ENCODE measurements around the gene PTPRM. TPM values are rescaled to one million over a fixed set of nuclear protein-coding genes. Genes with fewer than 3 reads are reported as not detected.

The PTPRM gene
- total and polyA plus RNA-seq, 2 of the 4 experiments (the other 2 are of a cell fraction), result 28.3 to 51.2 TPM

- Histone ChIP-seq H3K23ac (ENCODE audit: low read depth, low read length) (no peak overlapping the region), H4K20me1 (ENCODE audit: insufficient read depth, low read length) (no peaks in the 10 kb centered on the region), H4K8ac (ENCODE audit: low read depth in 2 of 2, low read length in 2 of 2) (no peak overlapping the region), H3K14ac (replicated peaks; ENCODE audit: low read depth, low read length) (no peak overlapping the region), H2BK120ac (ENCODE audit: low read depth, low read length) (no peak overlapping the region), H2BK5ac (ENCODE audit: low read depth, low read length, poor library complexity, severe bottlenecking) (no peak overlapping the region), H4K91ac (ENCODE audit: insufficient read depth, low read depth, low read length) (no peak overlapping the region), H2AK9ac (replicated peaks; ENCODE audit: low read depth, low read length, poor library complexity) (no peak overlapping the region), H3K4me1 (ENCODE audit: control insufficient read depth, insufficient read depth, low read length) (no peaks in the 10 kb centered on the region), H3K27ac (ENCODE audit: insufficient read depth, low read length) (no peak overlapping the region), H2BK20ac (ENCODE audit: low read depth, low read length) (no peak overlapping the region), H2AFZ (replicated peaks; ENCODE audit: low read length, poor library complexity) (no peak overlapping the region), H3K56ac (ENCODE audit: extremely low read depth, insufficient read depth, low read length) (no peak overlapping the region), H3K36me3 (ENCODE audit: control insufficient read depth, insufficient read depth, low read length) (no peaks in the 10 kb centered on the region), H3K4me2 (ENCODE audit: low read depth, low read length) (no peak overlapping the region), H2AK5ac (ENCODE audit: low read depth, low read length) (no peak overlapping the region), H3K4ac (ENCODE audit: low read depth, low read length) (no peak overlapping the region), H2BK15ac (ENCODE audit: low read depth, low read length) (no peak overlapping the region), H3K9me3 (ENCODE audit: control insufficient read depth, insufficient read depth, low read length) (no peaks in the 10 kb centered on the region), H3K9me1 (ENCODE audit: insufficient read depth, low read length) (no peaks in the 10 kb centered on the region; the same call in 1 of the 2 replicates), H3K4me3 (ENCODE audit: insufficient read depth, low read depth, low read length) (no peak overlapping the region), H3K27me3 (ENCODE audit: control insufficient read depth, insufficient read depth, low read length) (no peaks in the 10 kb centered on the region), H3K18ac (ENCODE audit: low read depth, low read length) (no peak overlapping the region), H3K9ac (ENCODE audit: low read depth, low read length) (no peak overlapping the region), H3K79me1 (ENCODE audit: low read depth in 1 of 2, low read length in 2 of 2) (no peaks in the 10 kb centered on the region), H4K5ac (ENCODE audit: low read depth, low read length) (no peak overlapping the region)
- BruUV-seq (replicated peaks), result no TSS peak
- WGBS, 2 experiments (ENCODE audit: extremely low coverage in 2 of 2, insufficient read length in 1 of 2), result no CpG with 5 or more reads among the region's 3 CpGs
- dilution Hi-C loops (cut with HindIII; ENCODE audit: low sequenced_read_pairs, unreplicated experiment), result no loop called here
- in situ Hi-C loops (cut with MboI; ENCODE audit: low sequenced_read_pairs), result no loop called here
- ATAC-seq (ENCODE audit: low read depth) (no peak), DNase-seq (no peak)
- POLR2A ChIA-PET (ENCODE audit: unreplicated experiment), result no interaction called here
- TF ChIP-seq CHD1 (IDR thresholded peaks at IDR 0.05; ENCODE audit: low read depth, low read length) (no peak), NFE2L2 (IDR thresholded peaks at IDR 0.05; ENCODE audit: low read depth, low read length) (no peak), POLR2A (IDR thresholded peaks at IDR 0.05; ENCODE audit: low read depth, low read length) (no peak), SMC3 (IDR thresholded peaks at IDR 0.05; ENCODE audit: low read depth, low read length) (no peak)
- CTCF ChIA-PET, result interaction anchor here (0.6 kb wide), 1 partner anchor 846 kb away, joined by 3 read pairs; no protein-coding TSS in a partner anchor
- intact Hi-C loops (cut with micrococcal nuclease), result no loop called here
Observed at GRCh38 chr18:8276406-8276805, 709.3 kb downstream of the PTPRM start.
